Activated CD8-positive, alpha-beta T cell treated with anti-CD3 and anti-CD28 coated beads for 36 hours (primary cell): Measurements from ENCODE around the gene SCN1A. TPM values are rescaled to one million over a fixed set of nuclear protein-coding genes. Genes with fewer than 3 reads are reported as not detected.
"Not testable (repeated sequence)": the region's sequence is repeated elsewhere in the genome, so short reads cannot be mapped to it uniquely, and the experiment has no call there.

Source experiments
- ATAC-seq: fragments of 200-7000 bp; cut with Tn5 transposase; one replicate; pipeline ENCODE4 v1.10.0; 2021; ENCODE audit warnings: mild to moderate bottlenecking, moderate library complexity
- CTCF ChIA-PET: fragments of 350-600 bp; sonication (Branson Sonifier 250); formaldehyde crosslinking; loops from one replicate; lab custom pipeline; 2021; ENCODE audit warnings: antibody characterized with exemption; lab: Charles Lee
- POLR2A ChIA-PET: fragments of 350-600 bp; sonication (Branson Sonifier 250); formaldehyde crosslinking; loops from one replicate; lab custom pipeline; 2021; ENCODE audit warnings: antibody characterized with exemption; lab: Charles Lee
- DNase-seq: peaks from one replicate; pipeline ENCODE4 v3.0.0-alpha.2; 2020
- H3K27ac Mint-ChIP-seq: one replicate; pipeline ENCODE4 v1.8.0; 2021; ENCODE audit warnings: mild to moderate bottlenecking, mixed read lengths
- H3K27me3 Mint-ChIP-seq: one replicate; pipeline ENCODE4 v1.8.0; 2021; ENCODE audit warnings: mixed read lengths
- H3K36me3 Mint-ChIP-seq: one replicate; pipeline ENCODE4 v1.8.0; 2021; ENCODE audit warnings: low read depth, mixed read lengths
- H3K4me1 Mint-ChIP-seq: one replicate; pipeline ENCODE4 v1.8.0; 2021; ENCODE audit warnings: low read depth, mixed read lengths
- H3K4me3 Mint-ChIP-seq: one replicate; pipeline ENCODE4 v1.8.0; 2021; ENCODE audit warnings: mild to moderate bottlenecking, moderate library complexity, mixed read lengths
- H3K9me3 Mint-ChIP-seq: one replicate; pipeline ENCODE4 v1.8.0; 2021; ENCODE audit warnings: mixed read lengths
- intact Hi-C: fragments of 100-400 bp; cut with micrococcal nuclease; formaldehyde crosslinking; loops from one replicate; pipeline ENCODE4 v1.10.0; 2022
- total RNA-seq, 2 experiments: library from RNA; stranded (reverse); gene quantifications; one replicate each; pipeline ENCODE4 v1.2.3, GENCODE V29; 2021
- TF ChIP-seq, protein P1 (sequence below): fragments of 200-600 bp; IDR thresholded peaks from one replicate; pipeline ENCODE4 v1.8.0; 2022; ENCODE audit warnings: antibody characterized with exemption, mild to moderate bottlenecking

The SCN1A gene
- total RNA-seq, 2 experiments from 2014 or later = not detected

DNA sequence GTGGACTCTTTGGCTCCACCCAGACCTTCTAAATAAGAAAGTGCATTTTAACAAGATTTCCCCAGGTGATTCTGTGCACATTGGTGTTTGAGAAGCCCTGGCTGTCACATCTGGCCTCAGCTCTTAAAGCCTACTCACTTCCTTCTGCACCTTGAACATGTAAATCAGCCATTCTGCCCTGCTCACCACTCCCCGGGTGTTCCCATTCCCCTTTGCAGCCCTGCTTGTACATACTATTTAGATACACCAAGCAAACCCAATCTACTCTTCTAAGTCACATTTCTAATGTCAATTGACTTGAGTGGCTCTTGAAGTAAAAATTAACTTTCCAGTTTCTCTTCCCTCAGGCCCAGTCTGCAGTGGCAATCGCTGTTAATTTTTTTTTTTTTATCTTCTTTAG, 13.1 kb upstream of the SCN1A start:
- CTCF ChIA-PET = interaction anchor here (1.8 kb wide), 1 partner anchor 13 kb away, joined by 9 read pairs; the partner anchor contains the start of gene SCN1A
- DNase-seq (no peak), ATAC-seq (no peak)
- H3K4me3 Mint-ChIP-seq = no peak overlapping the region
- peaks cover 5% of the 10 kb centered on the region for H3K27me3 Mint-ChIP-seq
- H3K4me1 Mint-ChIP-seq = no peaks in the 10 kb centered on the region
- intact Hi-C loops = no loop called here
- POLR2A ChIA-PET = no interaction called here
- H3K9me3 Mint-ChIP-seq = peaks cover 4% of the 10 kb centered on the region
- H3K27ac Mint-ChIP-seq = no peak overlapping the region
- H3K36me3 Mint-ChIP-seq = no peaks in the 10 kb centered on the region
- TF ChIP-seq, protein P1, sequence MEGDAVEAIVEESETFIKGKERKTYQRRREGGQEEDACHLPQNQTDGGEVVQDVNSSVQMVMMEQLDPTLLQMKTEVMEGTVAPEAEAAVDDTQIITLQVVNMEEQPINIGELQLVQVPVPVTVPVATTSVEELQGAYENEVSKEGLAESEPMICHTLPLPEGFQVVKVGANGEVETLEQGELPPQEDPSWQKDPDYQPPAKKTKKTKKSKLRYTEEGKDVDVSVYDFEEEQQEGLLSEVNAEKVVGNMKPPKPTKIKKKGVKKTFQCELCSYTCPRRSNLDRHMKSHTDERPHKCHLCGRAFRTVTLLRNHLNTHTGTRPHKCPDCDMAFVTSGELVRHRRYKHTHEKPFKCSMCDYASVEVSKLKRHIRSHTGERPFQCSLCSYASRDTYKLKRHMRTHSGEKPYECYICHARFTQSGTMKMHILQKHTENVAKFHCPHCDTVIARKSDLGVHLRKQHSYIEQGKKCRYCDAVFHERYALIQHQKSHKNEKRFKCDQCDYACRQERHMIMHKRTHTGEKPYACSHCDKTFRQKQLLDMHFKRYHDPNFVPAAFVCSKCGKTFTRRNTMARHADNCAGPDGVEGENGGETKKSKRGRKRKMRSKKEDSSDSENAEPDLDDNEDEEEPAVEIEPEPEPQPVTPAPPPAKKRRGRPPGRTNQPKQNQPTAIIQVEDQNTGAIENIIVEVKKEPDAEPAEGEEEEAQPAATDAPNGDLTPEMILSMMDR = no peak

DNA sequence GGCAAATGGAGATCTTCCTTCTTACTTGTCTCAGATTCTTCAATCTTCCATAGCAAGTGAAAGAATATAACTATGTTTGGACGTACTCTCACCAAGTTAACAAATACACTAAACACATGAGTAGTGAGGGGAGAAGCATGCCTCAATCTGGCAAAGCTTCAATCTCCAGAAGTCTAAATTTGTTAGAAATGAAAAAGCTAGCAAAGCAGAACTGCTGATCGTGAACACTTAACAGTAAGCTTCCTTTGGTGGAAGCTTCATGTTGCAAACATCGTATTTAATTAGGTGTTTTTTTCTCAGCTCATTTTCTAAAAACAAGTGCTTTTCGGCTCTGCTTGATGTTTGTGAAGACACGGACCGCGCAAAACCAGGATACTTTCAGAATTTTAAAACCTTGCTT, 12.7 kb upstream of the SCN1A start:
- CTCF ChIA-PET = interaction anchor here (1.8 kb wide), 1 partner anchor 12 kb away, joined by 9 read pairs; the partner anchor contains the start of gene SCN1A
- TF ChIP-seq, protein P1 = no peak
- POLR2A ChIA-PET = no interaction called here
- Mint-ChIP-seq H3K4me3 (no peak overlapping the region), H3K36me3 (no peaks in the 10 kb centered on the region), H3K27ac (no peak overlapping the region), H3K27me3 (peaks cover 5% of the 10 kb centered on the region), H3K4me1 (no peaks in the 10 kb centered on the region), H3K9me3 (peaks cover 4% of the 10 kb centered on the region)
- ATAC-seq (no peak), DNase-seq (no peak)
- intact Hi-C loops = no loop called here

DNA sequence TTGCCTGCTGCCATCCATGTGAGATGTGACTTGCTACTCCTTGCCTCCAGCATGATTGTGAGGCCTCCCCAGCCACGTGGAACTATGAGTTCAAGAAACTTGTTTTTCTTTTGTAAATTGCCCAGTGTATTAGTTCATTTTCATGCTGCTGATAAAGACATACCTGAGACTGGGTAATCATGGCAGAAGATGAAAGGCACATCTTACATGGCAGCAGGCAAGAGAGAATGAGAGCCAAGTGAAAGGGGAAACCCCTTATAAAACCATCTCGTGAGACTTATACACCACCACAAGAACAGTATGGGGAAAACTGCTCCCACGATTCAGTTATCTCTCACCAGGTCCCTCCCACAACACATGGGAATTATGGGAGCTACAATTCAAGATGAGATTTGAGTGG, 11.7 kb upstream of the SCN1A start:
- H3K27me3 Mint-ChIP-seq, H3K4me3 Mint-ChIP-seq, H3K36me3 Mint-ChIP-seq, H3K27ac Mint-ChIP-seq, ATAC-seq, DNase-seq, intact Hi-C loops, POLR2A ChIA-PET, H3K4me1 Mint-ChIP-seq, H3K9me3 Mint-ChIP-seq: not testable (repeated sequence)
- CTCF ChIA-PET = interaction anchor here (0.7 to 1.8 kb wide), 2 partner anchors 9 to 11 kb away, joined by 3 to 9 read pairs; partner anchors contain the start of gene SCN1A

DNA sequence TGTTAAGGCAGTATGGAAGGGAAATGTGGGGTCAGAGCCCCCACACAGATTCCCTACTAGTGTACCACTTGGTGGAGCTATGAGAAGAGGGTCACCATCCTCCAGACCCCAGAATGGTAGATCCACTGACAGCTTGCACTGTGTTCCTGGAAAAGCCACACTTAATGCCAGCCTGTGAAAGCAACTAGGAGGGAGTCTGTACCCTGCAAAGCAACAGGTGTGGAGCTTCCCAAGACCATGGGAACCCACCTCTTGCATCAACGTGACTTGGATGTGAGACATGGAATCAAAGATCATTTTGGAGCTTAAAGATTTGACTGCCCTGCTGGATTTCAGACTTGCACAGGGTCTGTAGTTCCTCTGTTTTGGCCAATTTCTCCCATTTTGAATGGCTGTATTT, 10.8 kb upstream of the SCN1A start:
- Mint-ChIP-seq H3K27me3 (peaks cover 8% of the 10 kb centered on the region), H3K9me3 (peaks cover 4% of the 10 kb centered on the region), H3K4me1 (no peaks in the 10 kb centered on the region), H3K27ac (no peak overlapping the region), H3K4me3 (no peak overlapping the region), H3K36me3 (no peaks in the 10 kb centered on the region)
- CTCF ChIA-PET = interaction anchor here (0.8 kb wide), 1 partner anchor 10 kb away, joined by 3 read pairs; no protein-coding TSS in a partner anchor
- ATAC-seq (no peak), DNase-seq (no peak)
- intact Hi-C loops = no loop called here
- POLR2A ChIA-PET = no interaction called here
- TF ChIP-seq, protein P1 = no peak

DNA sequence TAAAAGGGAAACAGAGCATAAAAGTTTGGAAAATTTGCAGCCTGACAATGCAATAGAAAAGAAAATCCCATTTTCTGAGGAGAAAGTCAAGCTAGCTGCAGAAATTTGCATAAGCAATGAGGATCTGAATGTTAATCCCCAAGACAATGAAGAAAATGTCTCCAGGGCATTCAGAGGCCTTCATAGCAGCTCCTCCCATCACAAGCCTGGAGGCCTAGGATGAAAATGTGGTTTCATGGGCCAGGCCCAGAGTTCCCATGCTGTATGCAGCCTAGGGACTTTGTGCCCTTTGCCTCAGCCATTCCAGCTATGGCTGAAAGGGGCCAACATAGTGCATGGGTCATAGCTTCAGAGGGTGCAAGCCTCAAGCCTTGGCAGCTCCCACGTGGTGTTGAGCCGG, 10.3 kb upstream of the SCN1A start:
- Mint-ChIP-seq H3K4me1 (no peaks in the 10 kb centered on the region), H3K27me3 (peaks cover 9% of the 10 kb centered on the region), H3K9me3 (peaks cover 4% of the 10 kb centered on the region), H3K36me3 (no peaks in the 10 kb centered on the region), H3K27ac (no peak overlapping the region), H3K4me3 (no peak overlapping the region)
- ATAC-seq (no peak), DNase-seq (no peak)
- ChIA-PET POLR2A (no interaction called here), CTCF (interaction anchor here (0.8 kb wide), 1 partner anchor 10 kb away, joined by 3 read pairs; no protein-coding TSS in a partner anchor)
- TF ChIP-seq, protein P1 = no peak
- intact Hi-C loops = no loop called here
